Thoracic aorta (tissue), 2 donors: ENCODE data around the gene RRP36. TPM values are rescaled to one million over a fixed set of nuclear protein-coding genes. Genes with fewer than 3 reads are reported as not detected.

ENCODE experiments used
- ATAC-seq: fragments of 150-250 bp; one replicate; pipeline ENCODE4 v1.8.0; 2017; ENCODE audit warnings: low read depth; ENCODE audit not compliant: insufficient number of reproducible peaks, low FRiP score
- DNase-seq: peaks from one replicate; pipeline ENCODE4 v3.0.0-alpha.2; 2020; ENCODE audit warnings: low spot score
- H3K27ac ChIP-seq, 2 donors: fragments of 200-600 bp; sonication (generic); 1 replicate in 1 of 2; 2 replicates in 1 of 2; pipeline ENCODE4 v1.5.1; 2016; ENCODE audit warnings: mild to moderate bottlenecking in 2 of 2, moderate library complexity in 2 of 2
- H3K27me3 ChIP-seq: fragments of 200-600 bp; sonication (generic); replicated peaks from 2 replicates; pipeline ENCODE4 v1.6.0; 2016; ENCODE audit warnings: mild to moderate bottlenecking; ENCODE audit not compliant: insufficient read depth
- H3K36me3 ChIP-seq: fragments of 200-600 bp; sonication (generic); one replicate; pipeline ENCODE4 v1.5.1; 2016
- H3K4me1 ChIP-seq, 2 donors: fragments of 200-600 bp; sonication (generic); 1 replicate in 1 of 2; 2 replicates in 1 of 2; pipeline versions ENCODE4 v1.5.1 to v1.6.0; 2016; ENCODE audit warnings: low read depth in 2 of 2, mild to moderate bottlenecking in 1 of 2; ENCODE audit not compliant: control insufficient read depth in 1 of 2
- H3K4me3 ChIP-seq: fragments of 200-600 bp; sonication (generic); 2 replicates; pipeline ENCODE4 v1.5.1; 2016; ENCODE audit warnings: mild to moderate bottlenecking
- H3K9me3 ChIP-seq: fragments of 200-600 bp; sonication (generic); 2 replicates; pipeline ENCODE4 v1.5.1; 2016
- CTCF ChIP-seq: fragments of 200-600 bp; sonication (generic); IDR thresholded peaks from one replicate; pipeline ENCODE4 v1.5.1; 2019; ENCODE audit warnings: antibody characterized with exemption
- total RNA-seq, 2 donors: library from RNA; depleted of rRNA; stranded (reverse); fragments of >200 nt; gene quantifications; one replicate each; pipeline versions ENCODE4 v1.1.0 to v1.2.3, GENCODE V29; 2016

Gene RRP36
- total RNA-seq, 2 donors from 2014 or later, result 61.6 to 76.2 TPM

GRCh38 chr6:43059168-43060033, 38.0 kb downstream of the RRP36 start, which contains the start of the genes KLC4 and MRPL2:
Gene KLC4 (plus strand): TSS chr6:43059631. CDS start chr6:43061336, 1,705 bp downstream.
Gene MRPL2 (minus strand): TSS chr6:43059434. CDS start chr6:43059381, 53 bp downstream.
- no peak for TF ChIP-seq CTCF
- no peaks in the 10 kb centered on the region for H3K9me3 ChIP-seq
- peak; percentile 95 for DNase-seq
- H3K27ac ChIP-seq, result peak within 1 kb of the TSS; percentile 73 to 91
- peak; percentile 96 for ATAC-seq
- H3K4me1 ChIP-seq, result peaks cover 9 to 28% of the 10 kb centered on the region in 2 donors
- H3K36me3 ChIP-seq, result peaks cover 5% of the 10 kb centered on the region
- no peaks in the 10 kb centered on the region for H3K27me3 ChIP-seq
- peak within 1 kb of the TSS; percentile 80 for H3K4me3 ChIP-seq

GRCh38 chr6:43060034-43060754, 38.8 kb downstream of the RRP36 start:
- Histone ChIP-seq H3K4me3 (peak overlapping the region; percentile 80), H3K4me1 (peaks cover 9 to 25% of the 10 kb centered on the region in 2 donors), H3K27me3 (no peaks in the 10 kb centered on the region), H3K27ac (peak overlapping the region; percentile 59 to 73), H3K36me3 (peaks cover 6% of the 10 kb centered on the region), H3K9me3 (no peaks in the 10 kb centered on the region)
- DNase-seq (no peak), ATAC-seq (no peak)
- TF ChIP-seq CTCF, result no peak

GRCh38 chr6:43060755-43061633, 39.6 kb downstream of the RRP36 start:
- TF ChIP-seq CTCF, result no peak
- Histone ChIP-seq H3K27ac (no peak overlapping the region), H3K4me3 (peak overlapping the region; percentile 80)

GRCh38 chr6:43061861-43062260, 40.4 kb downstream of the RRP36 start:
- H3K27ac ChIP-seq, result no peak overlapping the region
- no peaks in the 10 kb centered on the region for H3K27me3 ChIP-seq
- no peak for TF ChIP-seq CTCF
- peaks cover 10% of the 10 kb centered on the region for H3K36me3 ChIP-seq
- no peak overlapping the region for H3K4me3 ChIP-seq
- DNase-seq (no peak), ATAC-seq (no peak)
- H3K4me1 ChIP-seq, result peaks cover 9 to 25% of the 10 kb centered on the region in 2 donors
- H3K9me3 ChIP-seq, result no peaks in the 10 kb centered on the region

More at GRCh38 chr6:43060755-43061633, 39.6 kb downstream of the RRP36 start:
- H3K9me3 ChIP-seq, result no peaks in the 10 kb centered on the region
- no peak for DNase-seq
- H3K4me1 ChIP-seq, result peaks cover 9 to 25% of the 10 kb centered on the region in 2 donors
- ATAC-seq, result no peak
- peaks cover 6% of the 10 kb centered on the region for H3K36me3 ChIP-seq
- H3K27me3 ChIP-seq, result no peaks in the 10 kb centered on the region
